AG04450 (cell line): ENCODE measurements around the gene RNF145. TPM values are rescaled to one million over a fixed set of nuclear protein-coding genes. Genes with fewer than 3 reads are reported as not detected.

Experiments
- CTCF ChIA-PET: fragments of 300-600, 350-600 bp; formaldehyde crosslinking; extraction: SDS; loops from one replicate; lab custom pipeline; 2022; ENCODE audit warnings: antibody characterized with exemption, inconsistent platforms; lab: Charles Lee
- POLR2A ChIA-PET: fragments of 350-600 bp; formaldehyde crosslinking; extraction: SDS; loops from one replicate; lab custom pipeline; 2021; ENCODE audit warnings: antibody characterized with exemption, inconsistent platforms; lab: Yijun Ruan, JAX
- DNase-seq: peaks from one replicate; pipeline ENCODE4 v3.0.0-alpha.2; 2011; ENCODE audit warnings: low read depth, low spot score
- H3K27ac ChIP-seq: one replicate; pipeline ENCODE4 v1.5.1; 2012; ENCODE audit warnings: low read depth, low read length, control low read depth
- H3K27me3 ChIP-seq: one replicate; pipeline ENCODE4 v1.6.0; 2012; ENCODE audit warnings: low read length; ENCODE audit not compliant: control insufficient read depth, insufficient read depth
- H3K4me3 ChIP-seq: 2 replicates; pipeline ENCODE4 v1.5.1; 2011; ENCODE audit warnings: mild to moderate bottlenecking, low read depth, low read length, control low read depth
- H3K9me3 ChIP-seq: 2 replicates; pipeline ENCODE4 v1.5.1; 2012; ENCODE audit warnings: low read length; ENCODE audit not compliant: control insufficient read depth, insufficient read depth
- CTCF ChIP-seq: IDR thresholded peaks from 2 replicates; pipeline ENCODE4 v1.5.1; 2011; ENCODE audit warnings: low read depth, low read length, control low read depth, inconsistent platforms
- polyA plus RNA-seq: library from polyadenylated mRNA; depleted of rRNA; stranded (reverse); fragments of >200 nt; gene quantifications from 2 replicates; pipeline ENCODE4 v1.2.3, GENCODE V29; 2011

The RNF145 gene
- polyA plus RNA-seq, 1 experiment, result 66.3 TPM

- ChIA-PET CTCF (interaction anchor here (1.1 to 1.4 kb wide), 2 partner anchors 13 to 147 kb away, joined by 3 to 4 read pairs; no protein-coding TSS in a partner anchor), POLR2A (interaction anchor here (0.6 kb wide), 1 partner anchor 21 kb away, joined by 5 read pairs; no protein-coding TSS in a partner anchor)
- no peak for TF ChIP-seq CTCF
Observed at GRCh38 chr5:159170021-159170420, 39.3 kb downstream of the RNF145 start.

GRCh38 chr5:159166416-159166815 lies 42.9 kb downstream of the RNF145 start:
- Histone ChIP-seq H3K4me3 (no peak overlapping the region), H3K27ac (no peak overlapping the region), H3K9me3 (no peaks in the 10 kb centered on the region), H3K27me3 (no peaks in the 10 kb centered on the region)
- ChIA-PET CTCF (interaction anchor here (0.6 to 4.6 kb wide), 2 partner anchors 9 to 438 kb away, joined by 3 to 25 read pairs; no protein-coding TSS in a partner anchor), POLR2A (no interaction called here)
- no peak for DNase-seq
- TF ChIP-seq CTCF, result no peak

More at GRCh38 chr5:159170021-159170420, 39.3 kb downstream of the RNF145 start:
- no peak overlapping the region for H3K4me3 ChIP-seq
- no peak for DNase-seq
- H3K27ac ChIP-seq, result no peak overlapping the region
- H3K9me3 ChIP-seq, result no peaks in the 10 kb centered on the region
- H3K27me3 ChIP-seq, result no peaks in the 10 kb centered on the region

GRCh38 chr5:159163701-159164046 lies 45.7 kb downstream of the RNF145 start:
- no peak for TF ChIP-seq CTCF
- H3K27ac ChIP-seq, result peak overlapping the region; percentile 72
- no peaks in the 10 kb centered on the region for H3K27me3 ChIP-seq
- no peak overlapping the region for H3K4me3 ChIP-seq
- DNase-seq, result no peak
- ChIA-PET POLR2A (interaction anchor here (0.8 kb wide), 1 partner anchor 438 kb away, joined by 3 read pairs; no protein-coding TSS in a partner anchor), CTCF (interaction anchor here (1.0 to 1.5 kb wide), 5 partner anchors 8 to 858 kb away, joined by 3 to 5 read pairs (median 3); no protein-coding TSS in a partner anchor)
- no peaks in the 10 kb centered on the region for H3K9me3 ChIP-seq

- no peak overlapping the region for H3K4me3 ChIP-seq
- CTCF ChIA-PET, result interaction anchor here (0.6 to 1.5 kb wide), 7 partner anchors 8 to 859 kb away, joined by 3 to 7 read pairs (median 3); no protein-coding TSS in a partner anchor
- H3K9me3 ChIP-seq, result no peaks in the 10 kb centered on the region
- peak; percentile 58 for DNase-seq
- POLR2A ChIA-PET, result interaction anchor here (0.8 kb wide), 1 partner anchor 439 kb away, joined by 3 read pairs; no protein-coding TSS in a partner anchor
- no peak for TF ChIP-seq CTCF
- H3K27me3 ChIP-seq, result no peaks in the 10 kb centered on the region
- H3K27ac ChIP-seq, result peak overlapping the region; percentile 72
Observed at GRCh38 chr5:159163027-159163700, 46.2 kb downstream of the RNF145 start.
